ENCODE measurements around the gene BCKDK. TPM values are rescaled to one million over a fixed set of nuclear protein-coding genes. Genes with fewer than 3 reads are reported as not detected.

The BCKDK gene
- polyA plus RNA-seq, 3 donors = 76.5 to 93.5 (median 90.8) TPM

GRCh38 chr16:31073970-31074813, 34.0 kb upstream of the BCKDK start, which contains the start of the genes ZNF646 and ZNF668:
ZNF646 (plus strand) TSS chr16:31074422; CDS start chr16:31076325, 1,903 bp downstream.
ZNF668 (minus strand) TSS chr16:31074240; CDS start chr16:31064459, 9,781 bp downstream.
- Histone ChIP-seq H3K9ac (ENCODE audit: insufficient read depth, low read length, poor library complexity, severe bottlenecking) (peak within 1 kb of the TSS; percentile 96), H4K20me1 (ENCODE audit: insufficient read depth, low read length) (peaks cover 54% of the 10 kb centered on the region), H3K9me3 (replicated peaks in 1 of 2; ENCODE audit: control insufficient read depth in 1 of 2, insufficient read depth in 1 of 2, low read length in 2 of 2) (no peaks in the 10 kb centered on the region), H2AFZ (ENCODE audit: insufficient read depth, low read depth, low read length, poor library complexity, severe bottlenecking) (peak within 1 kb of the TSS; percentile 85), H3K27ac (ENCODE audit: low read depth in 1 of 2, low read length in 2 of 2) (peak within 1 kb of the TSS; percentile 97 to 100), H3K4me2 (replicated peaks; ENCODE audit: extremely low read depth, low read length, poor library complexity, severe bottlenecking) (peak within 1 kb of the TSS; percentile 99), H3K4me3 (replicated peaks in 1 of 3; ENCODE audit: low read depth in 2 of 3, low read length in 3 of 3) (peak within 1 kb of the TSS; percentile 92 to 98 (median 97)), H3K36me3 (replicated peaks in 1 of 2; ENCODE audit: control insufficient read depth in 1 of 2, insufficient read depth in 2 of 2, low read length in 2 of 2) (peaks cover 31 to 33% of the 10 kb centered on the region in 2 donors), H3K79me2 (ENCODE audit: insufficient read depth, low read length) (peaks cover 81% of the 10 kb centered on the region), H3K4me1 (ENCODE audit: control insufficient read depth in 1 of 2, insufficient read depth in 2 of 2, low read length in 2 of 2) (peaks cover 33 to 38% of the 10 kb centered on the region in 2 donors), H3K27me3 (ENCODE audit: control insufficient read depth in 2 of 2, insufficient read depth in 2 of 2, low read length in 2 of 2) (no peaks in the 10 kb centered on the region)
- Mint-ChIP-seq H3K9me3 (no peaks in the 10 kb centered on the region), H3K4me3 (peak within 1 kb of the TSS; percentile 90 to 97), H3K27ac (peak within 1 kb of the TSS; percentile 97 to 99 (median 98)), H3K4me1 (peaks cover 38% of the 10 kb centered on the region), H3K27me3 (ENCODE audit: low read depth in 3 of 3) (peaks cover 0 to 2% (median 1%) of the 10 kb centered on the region in 3 donors), H3K36me3 (peaks cover 32 to 38% of the 10 kb centered on the region in 2 donors)
- peak; percentile 99 to 100 (median 100) for DNase-seq
- intact Hi-C loops (cut with micrococcal nuclease) = loop anchor here (1.0 to 2.0 kb wide), 4 partner anchors 21 to 41 kb away; partner anchors contain the start of genes STX4 (in 1 of the 2) and VKORC1 (in 1 of the 2)
- under 1% methylated on average over 40 of the region's 48 CpGs for WGBS (ENCODE audit: insufficient coverage)
- TF ChIP-seq, protein P1, sequence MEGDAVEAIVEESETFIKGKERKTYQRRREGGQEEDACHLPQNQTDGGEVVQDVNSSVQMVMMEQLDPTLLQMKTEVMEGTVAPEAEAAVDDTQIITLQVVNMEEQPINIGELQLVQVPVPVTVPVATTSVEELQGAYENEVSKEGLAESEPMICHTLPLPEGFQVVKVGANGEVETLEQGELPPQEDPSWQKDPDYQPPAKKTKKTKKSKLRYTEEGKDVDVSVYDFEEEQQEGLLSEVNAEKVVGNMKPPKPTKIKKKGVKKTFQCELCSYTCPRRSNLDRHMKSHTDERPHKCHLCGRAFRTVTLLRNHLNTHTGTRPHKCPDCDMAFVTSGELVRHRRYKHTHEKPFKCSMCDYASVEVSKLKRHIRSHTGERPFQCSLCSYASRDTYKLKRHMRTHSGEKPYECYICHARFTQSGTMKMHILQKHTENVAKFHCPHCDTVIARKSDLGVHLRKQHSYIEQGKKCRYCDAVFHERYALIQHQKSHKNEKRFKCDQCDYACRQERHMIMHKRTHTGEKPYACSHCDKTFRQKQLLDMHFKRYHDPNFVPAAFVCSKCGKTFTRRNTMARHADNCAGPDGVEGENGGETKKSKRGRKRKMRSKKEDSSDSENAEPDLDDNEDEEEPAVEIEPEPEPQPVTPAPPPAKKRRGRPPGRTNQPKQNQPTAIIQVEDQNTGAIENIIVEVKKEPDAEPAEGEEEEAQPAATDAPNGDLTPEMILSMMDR (IDR thresholded peaks at IDR 0.05) = no peak

DNA sequence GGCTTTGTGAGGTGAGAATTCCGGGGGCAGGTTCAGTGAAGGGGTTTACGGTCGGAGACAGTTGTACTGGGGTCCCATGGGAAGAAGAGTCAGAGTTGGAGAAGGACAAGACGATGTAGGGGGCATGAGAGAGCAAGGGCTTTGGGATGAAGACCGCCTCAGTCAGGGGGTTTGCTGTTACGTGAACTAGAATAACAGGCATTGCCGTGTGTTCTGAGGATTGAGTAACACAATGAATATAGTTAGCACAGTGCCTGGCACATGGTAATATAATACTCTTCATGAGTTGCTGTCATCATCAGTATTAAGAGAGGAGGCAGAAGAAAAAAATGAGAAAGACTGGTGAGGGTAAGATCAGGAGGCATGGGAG, 33.4 kb upstream of the BCKDK start:
- DNase-seq = peak in 2 of 3 donors; percentile 42 to 57
- Histone ChIP-seq H3K27me3 (ENCODE audit: control insufficient read depth in 2 of 2, insufficient read depth in 2 of 2, low read length in 2 of 2) (no peaks in the 10 kb centered on the region), H3K27ac (ENCODE audit: low read depth in 1 of 2, low read length in 2 of 2) (peak overlapping the region; percentile 97 to 100), H3K36me3 (replicated peaks in 1 of 2; ENCODE audit: control insufficient read depth in 1 of 2, insufficient read depth in 2 of 2, low read length in 2 of 2) (peaks cover 37 to 39% of the 10 kb centered on the region in 2 donors), H3K79me2 (ENCODE audit: insufficient read depth, low read length) (peaks cover 84% of the 10 kb centered on the region), H3K4me3 (replicated peaks in 1 of 3; ENCODE audit: low read depth in 2 of 3, low read length in 3 of 3) (peak overlapping the region; percentile 92 to 98 (median 97)), H3K4me2 (replicated peaks; ENCODE audit: extremely low read depth, low read length, poor library complexity, severe bottlenecking) (peak overlapping the region; percentile 99), H3K4me1 (ENCODE audit: control insufficient read depth in 1 of 2, insufficient read depth in 2 of 2, low read length in 2 of 2) (peaks cover 36 to 42% of the 10 kb centered on the region in 2 donors), H4K20me1 (ENCODE audit: insufficient read depth, low read length) (peaks cover 60% of the 10 kb centered on the region), H3K9me3 (replicated peaks in 1 of 2; ENCODE audit: control insufficient read depth in 1 of 2, insufficient read depth in 1 of 2, low read length in 2 of 2) (no peaks in the 10 kb centered on the region), H2AFZ (ENCODE audit: insufficient read depth, low read depth, low read length, poor library complexity, severe bottlenecking) (peak overlapping the region; percentile 83), H3K9ac (ENCODE audit: insufficient read depth, low read length, poor library complexity, severe bottlenecking) (peak overlapping the region; percentile 96)
- intact Hi-C loops (cut with micrococcal nuclease) = loop anchor here (1.0 to 2.0 kb wide), 3 partner anchors 20 to 41 kb away; partner anchors contain the start of genes STX4 (in 1 of the 2) and VKORC1 (in 1 of the 2)
- peak overlapping the region; percentile 95 to 99 (median 97) for H3K27ac Mint-ChIP-seq
- peaks cover 38 to 44% of the 10 kb centered on the region in 2 donors for H3K36me3 Mint-ChIP-seq
- H3K4me3 Mint-ChIP-seq = peak overlapping the region; percentile 90 to 97
- H3K4me1 Mint-ChIP-seq = peaks cover 42% of the 10 kb centered on the region
- TF ChIP-seq, protein P1 (IDR thresholded peaks at IDR 0.05) = no peak
- 0% methylated on average over 5 of the region's 7 CpGs for WGBS (ENCODE audit: insufficient coverage)
- no peaks in the 10 kb centered on the region for H3K9me3 Mint-ChIP-seq
- H3K27me3 Mint-ChIP-seq (ENCODE audit: low read depth in 3 of 3) = peaks cover 0 to 2% (median 1%) of the 10 kb centered on the region in 3 donors

Measured in CD14-positive monocyte (primary cell).